CD4-positive, CD25-positive, alpha-beta regulatory T cell (primary cell): Measurements from ENCODE around the gene ATP23. TPM values are rescaled to one million over a fixed set of nuclear protein-coding genes. Genes with fewer than 3 reads are reported as not detected.

Source experiments
- ATAC-seq, 2 donors: fragments of 150-1000 bp; cut with Tn5 transposase; one replicate each; pipeline ENCODE4 v1.10.0; 2021; ENCODE audit warnings: low read depth in 2 of 2, moderate number of reproducible peaks in 2 of 2, moderate library complexity in 1 of 2
- DNase-seq, 3 donors: peaks; one replicate each; pipeline versions ENCODE4 v3.0.0 to v3.0.0-alpha.2; 2012 to 2022; ENCODE audit warnings: mixed read lengths in 1 of 3
- H3K27ac ChIP-seq: one replicate; pipeline ENCODE4 v1.7.0; 2013; ENCODE audit warnings: mild to moderate bottlenecking, low read length; ENCODE audit not compliant: insufficient read depth, poor library complexity, severe bottlenecking
- H3K27me3 ChIP-seq: one replicate; pipeline ENCODE4 v1.7.0; 2013; ENCODE audit warnings: low read length; ENCODE audit not compliant: control insufficient read depth, insufficient read depth
- H3K36me3 ChIP-seq: one replicate; pipeline ENCODE4 v1.7.0; 2013; ENCODE audit warnings: mild to moderate bottlenecking, low read length, moderate library complexity; ENCODE audit not compliant: control insufficient read depth, insufficient read depth
- H3K4me1 ChIP-seq: 2 replicates; pipeline ENCODE4 v1.7.0; 2013; ENCODE audit warnings: mild to moderate bottlenecking, low read length; ENCODE audit not compliant: insufficient read depth, control insufficient read depth, poor library complexity, severe bottlenecking
- H3K4me3 ChIP-seq: one replicate; pipeline ENCODE4 v1.7.0; 2013; ENCODE audit warnings: low read depth, mild to moderate bottlenecking, low read length, moderate library complexity
- H3K9me3 ChIP-seq, 2 experiments: 1 replicate in 1 of 2; 2 replicates in 1 of 2; pipeline ENCODE4 v1.7.0; 2013; ENCODE audit warnings: low read length in 2 of 2, mild to moderate bottlenecking in 1 of 2, moderate library complexity in 1 of 2; ENCODE audit not compliant: control insufficient read depth in 2 of 2
- H3K27ac Mint-ChIP-seq, 3 donors: one replicate each; pipeline ENCODE4 v1.8.0; 2020 to 2022; ENCODE audit warnings: mild to moderate bottlenecking in 3 of 3, mixed read lengths in 3 of 3, moderate library complexity in 2 of 3
- H3K27me3 Mint-ChIP-seq: one replicate; pipeline ENCODE4 v1.8.0; 2022; ENCODE audit warnings: mild to moderate bottlenecking, mixed read lengths
- H3K36me3 Mint-ChIP-seq: one replicate; pipeline ENCODE4 v1.8.0; 2020; ENCODE audit warnings: mixed read lengths
- H3K4me1 Mint-ChIP-seq, 4 donors: one replicate each; pipeline ENCODE4 v1.8.0; 2020 to 2022; ENCODE audit warnings: mixed read lengths in 4 of 4, mild to moderate bottlenecking in 1 of 4
- H3K4me3 Mint-ChIP-seq, 4 donors: one replicate each; pipeline ENCODE4 v1.8.0; 2020 to 2022; ENCODE audit warnings: mild to moderate bottlenecking in 4 of 4, mixed read lengths in 4 of 4, moderate library complexity in 3 of 4
- H3K9me3 Mint-ChIP-seq, 7 donors: one replicate each; pipeline ENCODE4 v1.8.0; 2020 to 2022; ENCODE audit warnings: mixed read lengths in 7 of 7, mild to moderate bottlenecking in 3 of 7, moderate library complexity in 2 of 7
- polyA plus RNA-seq, 4 donors: library from polyadenylated mRNA; unstranded; fragments of 300-500 nt; fragmentation: Illumina TruSeq; gene quantifications; one replicate each; pipeline ENCODE4 v1.2.3, GENCODE V29; 2021
- total RNA-seq: library from RNA; stranded (reverse); gene quantifications from one replicate; pipeline ENCODE4 v1.2.3, GENCODE V29; 2022

ATP23 gene
- total and polyA plus RNA-seq, 5 donors from 2014 or later: 4.8 to 40.7 (median 22.6) TPM

- Mint-ChIP-seq H3K36me3 (no peaks in the 10 kb centered on the region), H3K27ac (peak overlapping the region in 1 of 3 donors; percentile 18), H3K4me1 (peaks cover 0 to 7% (median 5%) of the 10 kb centered on the region in 4 donors), H3K9me3 (peaks cover 0 to 2% (median 0%) of the 10 kb centered on the region in 7 donors), H3K27me3 (peaks cover 17% of the 10 kb centered on the region), H3K4me3 (peak overlapping the region in 2 of 4 donors; percentile 13 to 30)
- Histone ChIP-seq H3K4me3 (peak overlapping the region; percentile 64), H3K36me3 (no peaks in the 10 kb centered on the region), H3K27ac (no peak overlapping the region), H3K27me3 (peaks cover 3% of the 10 kb centered on the region), H3K4me1 (peaks cover 7% of the 10 kb centered on the region), H3K9me3 (no peaks in the 10 kb centered on the region)
- ATAC-seq: peak; percentile 95 to 96
- DNase-seq: peak; percentile 70 to 83 (median 80)
These were observed 36.2 kb upstream of the ATP23 start for GRCh38 chr12:57904848-57905811.

GRCh38 chr12:57905812-57906475 is 35.4 kb upstream of the ATP23 start:
- Histone ChIP-seq H3K36me3 (no peaks in the 10 kb centered on the region), H3K4me1 (peaks cover 7% of the 10 kb centered on the region), H3K27ac (no peak overlapping the region), H3K27me3 (peaks cover 3% of the 10 kb centered on the region), H3K9me3 (no peaks in the 10 kb centered on the region), H3K4me3 (no peak overlapping the region)
- Mint-ChIP-seq H3K36me3 (no peaks in the 10 kb centered on the region), H3K9me3 (peaks cover 0 to 2% (median 0%) of the 10 kb centered on the region in 7 donors), H3K27me3 (peaks cover 17% of the 10 kb centered on the region), H3K4me3 (no peak overlapping the region), H3K4me1 (peaks cover 0 to 7% (median 5%) of the 10 kb centered on the region in 4 donors), H3K27ac (no peak overlapping the region)
- ATAC-seq: no peak
- no peak for DNase-seq

GRCh38 chr12:57906821-57907220 is 34.5 kb upstream of the ATP23 start:
- no peaks in the 10 kb centered on the region for H3K36me3 ChIP-seq
- peaks cover 5% of the 10 kb centered on the region for H3K27me3 ChIP-seq
- peaks cover 0 to 7% (median 5%) of the 10 kb centered on the region in 4 donors for H3K4me1 Mint-ChIP-seq
- peaks cover 17% of the 10 kb centered on the region for H3K27me3 Mint-ChIP-seq
- no peak overlapping the region for H3K4me3 Mint-ChIP-seq
- no peaks in the 10 kb centered on the region for H3K9me3 ChIP-seq
- H3K4me1 ChIP-seq: peaks cover 7% of the 10 kb centered on the region
- ATAC-seq (no peak), DNase-seq (no peak)
- no peak overlapping the region for H3K27ac ChIP-seq
- H3K9me3 Mint-ChIP-seq: peaks cover 0 to 2% (median 0%) of the 10 kb centered on the region in 7 donors
- no peak overlapping the region for H3K27ac Mint-ChIP-seq
- H3K4me3 ChIP-seq: no peak overlapping the region
- no peaks in the 10 kb centered on the region for H3K36me3 Mint-ChIP-seq

GRCh38 chr12:57907281-57907680 is 34.1 kb upstream of the ATP23 start:
- H3K9me3 Mint-ChIP-seq: peaks cover 0 to 2% (median 0%) of the 10 kb centered on the region in 7 donors
- Histone ChIP-seq H3K4me3 (no peak overlapping the region), H3K36me3 (no peaks in the 10 kb centered on the region), H3K4me1 (peaks cover 7% of the 10 kb centered on the region), H3K27ac (no peak overlapping the region), H3K27me3 (peaks cover 5% of the 10 kb centered on the region), H3K9me3 (no peaks in the 10 kb centered on the region)
- H3K27ac Mint-ChIP-seq: no peak overlapping the region
- DNase-seq: no peak
- peaks cover 0 to 7% (median 5%) of the 10 kb centered on the region in 4 donors for H3K4me1 Mint-ChIP-seq
- peaks cover 17% of the 10 kb centered on the region for H3K27me3 Mint-ChIP-seq
- H3K4me3 Mint-ChIP-seq: no peak overlapping the region
- H3K36me3 Mint-ChIP-seq: no peaks in the 10 kb centered on the region
- no peak for ATAC-seq

GRCh38 chr12:57908511-57908910 is 32.9 kb upstream of the ATP23 start:
- Mint-ChIP-seq H3K9me3 (peaks cover 0 to 2% (median 0%) of the 10 kb centered on the region in 7 donors), H3K27me3 (peaks cover 17% of the 10 kb centered on the region), H3K4me3 (no peak overlapping the region), H3K4me1 (peaks cover 0 to 7% (median 5%) of the 10 kb centered on the region in 4 donors), H3K36me3 (no peaks in the 10 kb centered on the region), H3K27ac (no peak overlapping the region)
- Histone ChIP-seq H3K4me3 (no peak overlapping the region), H3K9me3 (no peaks in the 10 kb centered on the region), H3K4me1 (peaks cover 7% of the 10 kb centered on the region), H3K36me3 (no peaks in the 10 kb centered on the region), H3K27me3 (peaks cover 5% of the 10 kb centered on the region), H3K27ac (no peak overlapping the region)
- ATAC-seq (no peak), DNase-seq (no peak)

GRCh38 chr12:57909056-57909455 is 32.3 kb upstream of the ATP23 start:
- Histone ChIP-seq H3K36me3 (no peaks in the 10 kb centered on the region), H3K4me3 (no peak overlapping the region), H3K27me3 (peaks cover 5% of the 10 kb centered on the region), H3K27ac (no peak overlapping the region), H3K4me1 (peaks cover 7% of the 10 kb centered on the region), H3K9me3 (no peaks in the 10 kb centered on the region)
- ATAC-seq: no peak
- H3K9me3 Mint-ChIP-seq: peaks cover 0 to 2% (median 0%) of the 10 kb centered on the region in 7 donors
- peaks cover 0 to 7% (median 5%) of the 10 kb centered on the region in 4 donors for H3K4me1 Mint-ChIP-seq
- no peak overlapping the region for H3K27ac Mint-ChIP-seq
- H3K36me3 Mint-ChIP-seq: no peaks in the 10 kb centered on the region
- no peak overlapping the region for H3K4me3 Mint-ChIP-seq
- no peak for DNase-seq
- peaks cover 17% of the 10 kb centered on the region for H3K27me3 Mint-ChIP-seq

- Mint-ChIP-seq H3K27me3 (peaks cover 17% of the 10 kb centered on the region), H3K27ac (no peak overlapping the region)
These were observed 31.8 kb upstream of the ATP23 start for GRCh38 chr12:57909611-57910010.

More at GRCh38 chr12:57909611-57910010, 31.8 kb upstream of the ATP23 start:
- H3K36me3 Mint-ChIP-seq: no peaks in the 10 kb centered on the region
- Histone ChIP-seq H3K9me3 (no peaks in the 10 kb centered on the region), H3K4me1 (peaks cover 7% of the 10 kb centered on the region), H3K27me3 (peaks cover 6% of the 10 kb centered on the region), H3K27ac (no peak overlapping the region), H3K36me3 (no peaks in the 10 kb centered on the region), H3K4me3 (no peak overlapping the region)
- peaks cover 0 to 7% (median 5%) of the 10 kb centered on the region in 4 donors for H3K4me1 Mint-ChIP-seq
- ATAC-seq (no peak), DNase-seq (no peak)
- no peak overlapping the region for H3K4me3 Mint-ChIP-seq
- peaks cover 0 to 2% (median 0%) of the 10 kb centered on the region in 7 donors for H3K9me3 Mint-ChIP-seq
